HFF-Myc (cell line): ENCODE measurements around the gene PLEKHA5.

ENCODE experiments used
- DNase-seq: peaks from one replicate; pipeline ENCODE4 v3.0.0-alpha.2; 2011; ENCODE audit warnings: low read depth; ENCODE audit errors: extremely low read depth
- H3K4me3 ChIP-seq: replicated peaks from 2 replicates; pipeline ENCODE4 v1.5.1; 2011; ENCODE audit warnings: low read depth, mild to moderate bottlenecking, control low read depth, low read length
- TF ChIP-seq, protein P1 (sequence below): IDR thresholded peaks from 2 replicates; pipeline ENCODE4 v1.5.1; 2012; ENCODE audit warnings: mild to moderate bottlenecking, low read depth, low read length, control low read depth; ENCODE audit errors: missing control alignments

PLEKHA5 gene

DNA sequence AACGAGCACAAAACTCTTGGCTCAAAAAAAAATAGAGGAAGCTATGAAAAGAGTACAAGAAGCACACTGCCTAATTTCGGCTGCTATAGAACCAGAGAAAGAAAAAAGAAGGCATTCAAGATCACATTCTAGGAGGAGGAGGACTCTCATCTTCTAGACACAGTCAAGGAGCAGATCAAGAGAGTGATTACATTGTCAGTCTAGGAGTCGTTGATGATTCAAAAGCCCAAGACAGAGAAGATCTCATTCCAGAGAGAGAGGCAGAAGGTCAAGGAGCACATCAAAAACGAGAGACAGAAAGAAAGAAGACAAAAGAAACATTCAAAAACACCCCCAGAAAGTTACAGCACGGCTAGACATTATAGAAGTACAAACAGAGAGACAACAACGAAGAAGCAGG, 177.9 kb downstream of the PLEKHA5 start:
- H3K4me3 ChIP-seq, result no peak overlapping the region
- TF ChIP-seq, protein P1, sequence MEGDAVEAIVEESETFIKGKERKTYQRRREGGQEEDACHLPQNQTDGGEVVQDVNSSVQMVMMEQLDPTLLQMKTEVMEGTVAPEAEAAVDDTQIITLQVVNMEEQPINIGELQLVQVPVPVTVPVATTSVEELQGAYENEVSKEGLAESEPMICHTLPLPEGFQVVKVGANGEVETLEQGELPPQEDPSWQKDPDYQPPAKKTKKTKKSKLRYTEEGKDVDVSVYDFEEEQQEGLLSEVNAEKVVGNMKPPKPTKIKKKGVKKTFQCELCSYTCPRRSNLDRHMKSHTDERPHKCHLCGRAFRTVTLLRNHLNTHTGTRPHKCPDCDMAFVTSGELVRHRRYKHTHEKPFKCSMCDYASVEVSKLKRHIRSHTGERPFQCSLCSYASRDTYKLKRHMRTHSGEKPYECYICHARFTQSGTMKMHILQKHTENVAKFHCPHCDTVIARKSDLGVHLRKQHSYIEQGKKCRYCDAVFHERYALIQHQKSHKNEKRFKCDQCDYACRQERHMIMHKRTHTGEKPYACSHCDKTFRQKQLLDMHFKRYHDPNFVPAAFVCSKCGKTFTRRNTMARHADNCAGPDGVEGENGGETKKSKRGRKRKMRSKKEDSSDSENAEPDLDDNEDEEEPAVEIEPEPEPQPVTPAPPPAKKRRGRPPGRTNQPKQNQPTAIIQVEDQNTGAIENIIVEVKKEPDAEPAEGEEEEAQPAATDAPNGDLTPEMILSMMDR, result no peak
- DNase-seq, result no peak

DNA sequence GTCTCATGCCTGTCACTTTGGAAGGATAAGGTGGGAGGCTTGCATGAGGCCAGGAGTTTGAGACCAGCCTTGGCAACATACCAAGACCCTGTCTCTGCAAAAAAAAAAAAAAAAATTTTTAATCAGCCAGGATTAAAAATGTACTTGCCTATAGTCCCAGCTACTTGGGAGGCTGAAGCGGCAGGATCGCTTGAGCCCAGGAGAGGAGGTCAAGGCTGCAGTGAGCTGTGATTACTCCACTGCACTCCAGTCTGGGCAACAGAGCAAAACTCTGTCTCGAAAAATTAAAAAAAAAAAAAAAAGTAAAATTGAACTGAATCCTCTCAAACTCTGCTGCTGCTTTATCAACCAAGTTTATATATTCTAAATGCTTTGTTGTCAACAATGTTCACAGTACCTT, 181.6 kb downstream of the PLEKHA5 start:
- no peak overlapping the region for H3K4me3 ChIP-seq
- no peak for DNase-seq
- TF ChIP-seq, protein P1, result no peak

DNA sequence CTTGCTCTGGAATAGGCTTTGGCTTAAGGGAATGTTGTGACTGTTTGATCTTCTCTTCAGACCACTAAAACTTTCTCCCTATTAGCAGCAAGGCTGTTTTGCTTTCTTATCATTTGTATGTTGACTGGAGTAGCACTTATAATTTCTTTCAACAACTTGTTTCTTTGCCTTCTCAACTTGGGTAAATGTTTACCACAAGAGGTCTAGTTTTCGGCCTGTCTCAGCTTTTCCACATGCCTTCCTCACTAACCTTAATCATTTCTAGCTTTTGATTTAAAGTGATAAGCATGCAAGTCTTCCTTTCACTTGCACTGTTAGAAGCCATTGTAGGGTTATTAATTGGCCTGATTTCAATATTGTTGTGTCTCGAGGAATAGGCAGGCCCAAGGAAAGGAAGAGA, 183.1 kb downstream of the PLEKHA5 start:
- TF ChIP-seq, protein P1, result no peak
- DNase-seq, result no peak
- no peak overlapping the region for H3K4me3 ChIP-seq

DNA sequence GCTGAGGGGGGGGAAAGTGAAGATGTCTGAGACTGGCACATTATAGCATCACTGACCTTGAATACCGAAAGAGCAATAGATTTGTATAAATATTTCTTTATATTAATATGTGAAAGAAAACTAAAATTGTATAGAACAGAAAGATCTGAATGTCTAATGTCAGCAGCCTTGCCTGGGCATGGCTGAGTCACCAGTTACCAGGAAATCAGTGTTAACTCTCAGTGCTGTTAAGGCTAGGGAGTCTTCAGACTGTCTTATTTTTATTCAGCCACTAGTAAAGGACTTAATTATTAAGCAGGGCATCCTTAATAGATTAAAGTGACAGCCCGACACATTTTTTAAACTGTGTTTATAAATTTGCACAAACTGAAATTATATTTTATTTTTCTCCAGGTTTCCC, 186.9 kb downstream of the PLEKHA5 start:
- H3K4me3 ChIP-seq, result no peak overlapping the region
- TF ChIP-seq, protein P1, result no peak
- no peak for DNase-seq

DNA sequence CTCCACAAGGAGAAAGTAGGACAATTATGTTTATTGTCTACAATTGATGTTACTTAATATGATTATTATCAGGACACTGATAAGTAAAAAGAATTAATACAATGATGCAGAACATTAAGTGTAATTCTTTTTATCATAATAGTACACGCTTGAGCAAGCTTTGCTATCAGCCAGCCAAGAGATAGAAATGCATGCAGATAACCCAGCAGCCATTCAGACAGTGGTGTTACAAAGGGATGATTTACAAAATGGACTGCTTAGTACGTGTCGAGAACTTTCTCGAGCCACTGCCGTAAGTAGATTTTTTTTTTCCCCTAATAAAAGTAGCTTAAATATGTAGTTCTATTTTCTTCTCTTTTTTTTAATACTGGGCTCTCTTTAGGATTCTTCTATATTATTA, 192.8 kb downstream of the PLEKHA5 start:
- no peak overlapping the region for H3K4me3 ChIP-seq
- TF ChIP-seq, protein P1, result no peak
- no peak for DNase-seq

DNA sequence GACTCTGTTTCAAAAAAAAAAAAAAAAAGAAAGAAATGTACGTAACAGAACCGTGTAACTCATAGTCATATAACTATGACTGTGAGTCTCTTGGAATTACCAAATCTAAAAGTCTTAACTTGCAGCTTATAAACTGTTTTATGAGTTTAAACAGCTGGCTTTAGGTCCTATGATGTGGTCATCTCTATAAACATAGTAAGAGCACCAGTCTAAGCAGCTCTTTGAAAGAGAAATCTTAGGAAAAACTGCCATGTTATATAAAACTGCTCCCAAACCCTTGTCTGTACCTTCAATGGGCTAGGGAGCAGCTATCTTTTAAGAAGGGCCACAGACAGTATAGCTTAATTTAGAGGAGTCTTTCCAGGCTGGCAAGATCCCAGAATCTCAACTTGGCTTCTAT, 194.3 kb downstream of the PLEKHA5 start:
- TF ChIP-seq, protein P1, result no peak
- no peak overlapping the region for H3K4me3 ChIP-seq
- DNase-seq, result no peak

DNA sequence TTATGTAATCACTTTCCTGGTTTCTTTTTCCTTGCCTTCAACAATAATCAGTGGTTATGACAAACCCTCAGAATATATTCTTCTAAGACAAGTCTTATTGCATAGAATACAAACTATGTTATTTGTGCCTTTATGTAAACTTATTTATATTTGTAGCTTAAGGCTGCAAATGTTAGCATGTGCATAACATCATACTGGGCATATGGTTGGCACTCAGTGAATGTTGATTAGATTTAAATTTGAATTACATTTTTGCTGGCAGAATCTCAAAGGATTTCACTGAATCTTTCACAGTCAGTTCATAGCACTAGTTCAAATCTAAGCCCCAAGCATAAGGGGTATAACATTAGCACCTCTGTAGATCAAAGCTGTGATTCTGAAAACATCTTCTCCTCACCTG, 196.6 kb downstream of the PLEKHA5 start:
- H3K4me3 ChIP-seq, result no peak overlapping the region
- TF ChIP-seq, protein P1, result no peak
- no peak for DNase-seq
